Right renal cortex interstitium (tissue), 3 donors: ENCODE measurements around the gene PRMT5. TPM values are rescaled to one million over a fixed set of nuclear protein-coding genes. Genes with fewer than 3 reads are reported as not detected.

Source experiments
- DNase-seq, 3 donors: peaks; one replicate each; pipeline ENCODE4 v3.0.0-alpha.2; 2013; ENCODE audit warnings: low read depth in 3 of 3, low spot score in 2 of 3
- polyA plus RNA-seq, 3 donors: library from polyadenylated mRNA; unstranded; fragments of 120-200 nt; gene quantifications; one replicate each; pipeline ENCODE4 v1.2.1, GENCODE V29; 2013; ENCODE audit not compliant: insufficient read length in 3 of 3

The PRMT5 gene
- polyA plus RNA-seq, 3 donors: 150 to 165 (median 163) TPM

DNA sequence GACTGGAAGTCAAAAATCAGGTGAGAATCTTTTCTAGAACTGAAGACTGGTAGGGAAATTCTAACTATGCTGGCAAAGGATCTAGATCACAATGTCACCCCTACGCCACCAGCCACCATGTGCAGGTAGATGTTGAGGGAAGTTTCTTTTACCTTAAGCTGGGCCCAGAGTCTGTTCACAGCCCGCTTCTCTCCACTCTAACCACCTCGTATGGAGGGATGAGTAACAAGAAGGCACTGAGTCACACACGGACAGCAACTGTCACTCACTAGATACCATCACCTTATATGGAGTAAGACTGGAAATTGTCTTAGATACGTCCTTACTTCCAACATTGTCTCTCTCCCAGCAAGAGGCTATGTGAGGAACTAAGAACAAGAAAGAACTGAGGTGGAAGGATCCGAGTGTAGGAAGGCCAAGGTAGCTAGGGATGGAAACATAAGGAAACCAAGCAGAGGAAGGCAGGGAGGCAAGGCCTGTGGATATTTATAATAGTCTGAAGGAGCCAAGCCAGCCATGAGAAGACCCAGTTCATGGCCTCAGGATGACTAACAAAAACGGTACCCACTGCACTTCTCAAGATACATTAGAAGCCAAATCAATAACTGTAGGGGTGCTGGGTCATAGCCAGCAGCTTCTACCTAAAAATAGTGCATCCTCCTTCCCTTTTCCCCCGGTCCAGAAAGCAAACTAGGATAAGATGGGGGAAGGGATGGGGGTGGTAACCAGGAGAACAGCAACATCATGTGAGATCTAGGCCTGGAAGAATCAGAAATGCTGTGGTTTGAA lies 30.7 kb downstream of the PRMT5 start:
- DNase-seq: no peak

DNA sequence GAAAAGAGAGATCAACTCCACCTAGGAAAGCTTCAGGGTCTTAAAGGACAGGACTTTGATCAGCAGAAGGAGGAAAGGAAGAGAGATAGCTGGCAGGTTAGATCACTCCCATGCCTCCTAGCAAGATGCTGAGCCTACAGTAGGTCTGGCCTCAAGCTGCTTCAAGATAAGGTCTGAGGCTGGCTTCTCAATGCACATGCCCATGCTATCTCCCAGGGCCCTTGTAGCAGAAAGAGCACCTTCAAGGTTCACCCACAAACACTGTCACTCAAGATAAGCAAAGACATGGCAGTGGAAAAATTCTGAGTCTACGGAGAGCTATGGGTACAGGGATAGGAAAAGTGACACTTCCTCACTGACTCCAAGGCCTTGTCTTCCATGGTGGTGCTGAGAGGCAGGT lies 31.8 kb downstream of the PRMT5 start:
- no peak for DNase-seq

DNA sequence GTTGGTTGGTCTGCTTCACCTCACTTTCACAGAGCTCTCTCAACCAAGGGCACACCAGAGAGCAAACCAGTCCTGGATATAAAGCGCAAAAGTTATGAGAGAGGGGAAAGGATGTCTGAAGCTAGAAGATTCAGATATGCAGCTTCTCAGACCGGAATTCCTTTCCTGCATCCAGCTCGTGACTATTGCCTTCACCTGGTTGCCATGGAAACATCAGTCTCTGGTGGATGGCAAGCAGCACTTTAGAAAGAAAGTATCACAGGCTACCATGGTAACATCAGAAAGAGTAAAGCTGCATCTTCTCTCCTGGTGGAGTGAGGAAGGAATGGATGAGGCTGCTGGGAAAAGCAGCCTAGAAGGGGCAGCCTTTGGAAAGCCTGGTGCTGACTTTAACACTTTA lies 32.4 kb downstream of the PRMT5 start:
- no peak for DNase-seq

DNA sequence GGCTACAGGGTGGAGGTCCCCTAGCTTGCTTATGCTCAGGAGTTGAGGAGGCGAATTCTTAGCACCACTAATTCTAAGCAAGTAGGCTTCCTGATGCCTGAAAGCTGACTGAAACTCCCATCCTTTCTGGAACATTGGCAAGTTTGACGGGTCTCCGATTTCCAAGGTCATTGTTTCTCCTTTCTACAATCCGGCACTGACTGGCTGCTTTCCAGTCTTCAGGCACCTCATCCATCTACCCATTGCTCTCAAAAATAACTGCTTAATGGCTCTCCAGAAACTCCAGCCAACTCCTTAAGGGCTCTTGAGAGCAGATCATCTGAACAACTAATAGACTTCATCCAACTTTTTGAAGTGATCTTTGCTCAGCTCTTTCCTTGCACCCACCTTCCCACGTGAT lies 32.8 kb downstream of the PRMT5 start:
- no peak for DNase-seq

DNA sequence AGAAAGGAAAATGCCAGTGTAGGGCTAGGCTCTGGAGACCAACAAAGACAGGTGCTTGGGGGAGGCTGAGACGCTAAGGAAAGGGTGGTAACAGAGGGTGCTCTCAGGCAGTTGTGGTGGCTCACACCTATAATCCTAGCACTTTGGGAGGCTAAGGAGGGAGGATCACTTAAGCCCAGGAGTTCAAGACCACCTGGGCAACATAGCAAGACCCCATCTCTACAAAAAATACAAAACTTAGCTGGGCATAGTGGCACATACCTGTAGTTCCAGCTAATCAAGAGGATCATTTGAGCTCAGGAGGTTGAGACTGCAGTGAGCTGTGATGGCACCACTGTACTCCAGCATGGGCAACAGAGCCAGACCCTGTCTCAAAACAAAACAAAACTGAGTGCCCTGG lies 33.8 kb downstream of the PRMT5 start:
- no peak for DNase-seq

DNA sequence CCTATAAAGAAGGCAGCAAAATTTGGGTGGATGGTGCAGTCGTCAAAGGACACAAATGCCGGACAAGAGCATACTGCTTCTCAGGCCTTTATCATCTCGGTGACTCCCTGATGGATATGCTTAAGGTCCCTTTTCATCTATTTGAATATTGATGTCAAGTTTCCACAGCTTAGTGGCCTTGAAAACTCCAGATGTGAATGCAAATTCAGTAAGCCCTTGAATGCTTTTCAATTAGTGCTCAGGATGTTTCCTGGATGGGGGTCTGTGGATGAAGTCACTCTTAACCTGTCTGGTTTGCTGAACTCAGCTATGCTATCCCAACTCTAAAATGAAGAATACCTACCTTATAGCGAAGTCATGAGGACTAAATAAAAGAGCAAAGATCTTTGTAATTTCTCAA lies 35.5 kb downstream of the PRMT5 start:
- DNase-seq: no peak

DNA sequence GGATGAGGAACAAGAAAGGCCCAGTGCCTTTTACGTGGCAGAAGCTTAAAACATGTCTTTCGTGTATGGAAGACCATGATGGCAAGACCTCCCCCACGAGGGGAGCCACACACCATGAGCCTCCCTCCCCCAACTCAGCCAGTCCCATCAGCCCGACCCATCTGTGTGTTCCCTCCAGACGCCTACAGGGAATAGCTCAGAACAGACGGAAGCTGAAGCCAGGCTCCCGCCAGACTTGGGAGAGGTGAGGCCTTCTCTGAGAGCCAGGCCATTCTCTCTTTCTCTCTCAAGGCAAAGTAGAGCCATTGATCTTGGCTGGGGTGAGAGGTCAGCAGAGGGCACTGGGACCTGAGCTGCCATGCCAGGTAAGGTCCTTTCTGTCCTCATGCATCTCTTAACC lies 36.7 kb downstream of the PRMT5 start:
- no peak for DNase-seq

DNA sequence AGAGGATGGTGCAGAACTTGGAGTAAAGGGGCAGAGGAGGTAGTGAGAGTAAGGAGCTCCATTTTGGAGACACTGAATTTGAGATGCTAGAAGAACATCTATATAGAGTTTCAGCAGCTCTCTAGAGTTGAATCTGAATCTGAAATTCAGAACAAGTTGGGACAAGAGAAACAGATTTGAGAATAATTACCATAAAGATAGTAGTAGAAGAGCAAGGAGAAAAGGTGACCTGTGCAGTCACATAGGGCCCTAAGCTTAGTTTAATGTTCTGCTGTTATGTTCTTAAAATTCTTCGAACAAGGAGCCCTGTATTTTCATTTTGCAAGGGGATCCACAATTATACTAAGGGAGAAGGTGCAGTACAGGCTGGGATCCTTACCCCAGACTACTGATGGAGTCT lies 38.8 kb downstream of the PRMT5 start:
- no peak for DNase-seq

DNA sequence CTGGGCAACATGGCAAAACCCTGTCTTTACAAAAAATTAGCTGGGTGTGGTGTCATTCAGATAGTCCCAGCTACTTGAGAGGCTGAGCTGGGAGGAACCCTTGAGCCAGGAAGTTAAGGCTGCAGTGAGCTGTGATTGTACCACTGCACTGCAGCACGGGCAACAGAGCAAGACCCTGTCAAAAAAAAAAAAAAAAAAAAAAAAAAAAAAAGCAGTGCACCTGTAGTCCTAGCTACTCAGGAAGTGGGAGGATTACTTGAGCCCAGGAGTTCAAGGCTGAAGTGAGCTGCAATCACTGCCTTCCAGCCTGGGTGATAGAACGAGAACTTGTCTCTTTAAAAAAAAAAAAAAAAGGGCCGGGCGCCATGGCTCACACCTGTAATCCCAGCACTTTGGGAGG lies 40.5 kb downstream of the PRMT5 start:
- DNase-seq: no peak

DNA sequence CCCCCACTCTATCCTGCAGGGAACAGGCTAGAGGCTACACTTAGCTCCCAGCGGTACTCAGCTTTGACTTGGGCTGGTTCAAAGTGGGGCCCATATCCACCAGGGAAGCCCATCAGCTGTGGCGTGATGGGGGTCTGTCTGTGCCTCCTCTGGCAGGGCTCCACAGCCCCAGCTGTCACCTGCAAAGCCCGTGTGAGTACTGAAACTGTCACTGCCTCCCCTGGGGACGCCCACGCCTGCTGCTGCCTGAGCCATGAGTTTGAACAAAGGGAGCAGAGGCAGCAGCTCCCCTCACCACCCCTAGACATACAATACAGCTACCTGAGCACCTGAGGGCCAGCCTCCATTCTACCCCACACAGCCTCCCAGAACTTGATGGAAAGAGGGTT lies 41.2 kb downstream of the PRMT5 start:
- no peak for DNase-seq

DNA sequence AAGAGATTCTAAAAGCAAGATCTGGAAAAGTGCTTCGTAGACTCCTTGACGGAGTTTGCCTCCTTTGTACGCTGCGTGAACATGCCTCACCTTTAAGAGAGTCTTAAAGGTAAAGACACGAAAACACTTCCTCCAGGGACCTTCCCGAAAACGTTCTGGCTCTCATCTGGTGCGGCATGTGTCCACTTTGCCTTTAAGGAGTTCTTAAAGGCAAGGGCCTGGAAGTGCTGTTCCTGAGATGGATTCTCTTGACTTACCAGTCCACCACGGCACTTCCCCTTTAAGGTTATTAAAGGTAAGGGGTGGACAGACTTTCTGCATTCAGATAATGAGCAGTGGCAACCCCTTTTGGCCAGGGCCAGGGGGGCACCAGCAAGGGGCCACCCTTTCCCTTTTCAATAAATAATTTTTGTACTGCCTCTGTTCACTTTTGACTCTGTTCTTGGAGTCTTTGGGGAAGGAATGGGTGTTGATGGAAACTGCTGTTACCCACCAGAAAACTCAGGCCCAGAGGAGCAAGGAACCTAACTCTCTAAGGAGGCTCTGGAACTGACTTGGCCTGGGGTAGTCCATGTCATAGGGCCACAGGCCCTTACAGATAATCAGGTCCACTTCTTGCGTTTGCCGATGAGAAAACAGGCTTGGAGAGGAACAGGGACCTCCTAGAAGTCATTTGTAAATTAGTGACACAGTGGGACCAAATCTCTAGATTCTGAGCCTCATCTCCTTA lies 41.8 kb downstream of the PRMT5 start:
- peak in 2 of 3 donors; percentile 74 to 86 for DNase-seq

DNA sequence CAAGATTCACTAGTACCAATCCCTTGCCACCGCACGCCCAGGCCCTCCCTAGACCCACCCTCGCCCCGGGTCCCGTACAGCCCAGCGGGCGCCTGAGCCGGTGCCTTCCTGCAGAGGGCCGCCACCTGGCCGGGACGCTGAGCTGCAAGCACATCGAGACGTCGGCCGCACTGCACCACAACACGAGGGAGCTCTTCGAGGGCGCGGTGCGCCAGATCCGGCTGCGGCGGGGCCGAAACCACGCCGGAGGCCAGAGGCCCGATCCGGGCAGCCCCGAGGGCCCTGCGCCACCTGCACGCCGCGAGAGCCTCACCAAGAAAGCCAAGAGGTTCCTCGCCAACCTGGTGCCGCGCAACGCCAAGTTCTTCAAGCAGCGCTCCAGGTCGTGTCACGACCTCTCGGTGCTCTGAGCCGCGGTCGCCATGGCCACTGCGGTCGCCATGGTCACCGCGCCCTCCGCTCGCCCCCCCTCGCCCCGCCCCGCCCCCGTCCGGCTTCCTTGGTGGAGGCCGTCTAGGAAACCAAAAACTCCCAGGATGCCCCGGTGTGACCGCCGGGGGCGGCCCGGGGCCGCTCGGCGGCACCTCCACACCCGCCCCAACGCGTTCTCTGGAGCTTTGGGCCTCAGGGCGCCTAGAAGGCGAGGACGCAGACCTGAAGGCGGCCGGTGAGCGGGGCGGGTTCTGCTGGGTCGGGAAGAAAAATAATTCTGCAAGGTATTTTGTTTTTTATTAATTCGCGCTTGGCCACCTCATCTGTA lies 42.5 kb downstream of the PRMT5 start:
- peak in 1 of 3 donors; percentile 62 for DNase-seq

DNA sequence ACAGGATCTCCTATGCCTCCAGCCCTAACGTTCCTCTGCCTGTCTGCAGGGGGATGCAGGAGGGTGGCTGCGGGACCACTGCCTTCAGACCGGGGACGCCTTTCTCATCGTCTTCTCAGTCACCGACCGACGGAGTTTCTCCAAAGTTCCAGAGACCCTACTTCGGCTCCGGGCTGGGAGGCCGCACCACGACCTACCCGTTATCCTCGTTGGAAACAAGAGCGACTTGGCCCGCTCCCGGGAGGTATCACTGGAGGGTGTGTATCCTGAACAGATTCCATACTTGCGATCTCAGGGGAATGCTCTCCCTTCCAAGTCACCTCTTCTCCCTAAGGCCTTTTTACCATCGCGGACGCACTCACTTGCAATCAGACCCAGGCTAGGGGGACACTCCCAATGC lies 43.2 kb downstream of the PRMT5 start:
- no peak for DNase-seq

DNA sequence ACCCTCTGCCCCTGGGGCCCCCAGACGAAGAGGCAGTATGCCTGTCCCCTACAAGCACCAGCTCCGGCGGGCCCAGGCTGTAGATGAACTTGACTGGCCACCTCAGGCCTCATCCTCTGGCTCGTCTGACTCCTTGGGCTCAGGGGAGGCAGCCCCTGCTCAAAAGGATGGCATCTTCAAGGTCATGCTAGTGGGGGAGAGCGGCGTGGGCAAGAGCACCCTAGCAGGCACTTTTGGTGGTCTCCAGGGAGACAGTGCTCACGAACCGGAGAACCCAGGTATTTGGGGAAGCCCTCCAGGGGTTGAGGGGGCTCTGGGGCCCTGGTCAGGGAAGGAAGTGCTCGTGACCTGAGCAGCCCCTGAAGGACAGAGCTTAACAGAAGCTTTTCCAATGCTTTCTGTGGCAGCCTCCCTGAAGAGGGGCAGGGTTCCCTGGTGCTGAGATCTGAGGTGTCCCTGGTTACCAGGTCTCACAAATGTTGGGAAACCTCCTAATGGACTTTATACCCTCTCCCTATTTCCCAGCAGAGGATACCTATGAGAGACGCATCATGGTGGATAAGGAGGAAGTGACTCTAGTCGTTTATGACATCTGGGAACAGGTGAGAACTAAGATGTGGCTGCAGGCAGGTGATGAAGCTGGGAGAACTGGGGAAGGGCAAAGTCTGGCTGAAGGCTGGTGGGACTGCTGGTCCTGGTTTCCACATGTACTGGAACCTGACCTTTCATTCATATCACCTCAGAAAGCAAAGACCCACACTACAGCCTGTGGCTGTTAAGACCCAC lies 44.2 kb downstream of the PRMT5 start:
- no peak for DNase-seq

DNA sequence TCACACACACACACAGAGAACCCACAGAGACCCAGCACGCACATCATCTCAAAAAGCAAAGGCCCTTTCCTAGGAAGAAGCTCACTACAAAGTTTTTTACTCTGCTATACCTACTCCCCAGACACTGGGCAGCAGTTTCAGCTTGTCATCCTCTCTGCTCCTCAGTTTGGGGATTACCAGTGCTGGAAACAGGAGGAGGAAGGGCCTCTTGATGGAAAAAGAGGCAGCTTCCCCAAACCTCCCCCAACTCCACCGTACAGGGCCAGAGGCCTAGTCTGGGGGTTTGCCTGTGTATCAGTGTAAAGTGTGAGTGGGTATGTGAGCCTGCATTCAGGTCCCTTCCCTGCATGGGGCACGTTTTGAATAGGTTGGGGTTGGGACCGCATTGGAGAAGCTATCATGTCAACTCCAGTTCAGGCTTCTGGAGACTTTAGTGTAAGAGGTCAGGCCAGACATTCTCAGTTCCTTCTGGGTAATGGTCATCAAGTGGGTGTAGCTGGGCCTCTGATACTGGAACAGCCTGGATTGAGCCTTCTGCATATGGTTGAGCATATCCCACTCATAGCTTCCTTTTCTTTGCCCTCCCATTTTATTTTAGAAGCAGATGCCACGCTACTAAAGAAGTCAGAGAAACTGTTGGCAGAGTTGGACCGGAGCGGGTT lies 45.0 kb downstream of the PRMT5 start:
- no peak for DNase-seq

DNA sequence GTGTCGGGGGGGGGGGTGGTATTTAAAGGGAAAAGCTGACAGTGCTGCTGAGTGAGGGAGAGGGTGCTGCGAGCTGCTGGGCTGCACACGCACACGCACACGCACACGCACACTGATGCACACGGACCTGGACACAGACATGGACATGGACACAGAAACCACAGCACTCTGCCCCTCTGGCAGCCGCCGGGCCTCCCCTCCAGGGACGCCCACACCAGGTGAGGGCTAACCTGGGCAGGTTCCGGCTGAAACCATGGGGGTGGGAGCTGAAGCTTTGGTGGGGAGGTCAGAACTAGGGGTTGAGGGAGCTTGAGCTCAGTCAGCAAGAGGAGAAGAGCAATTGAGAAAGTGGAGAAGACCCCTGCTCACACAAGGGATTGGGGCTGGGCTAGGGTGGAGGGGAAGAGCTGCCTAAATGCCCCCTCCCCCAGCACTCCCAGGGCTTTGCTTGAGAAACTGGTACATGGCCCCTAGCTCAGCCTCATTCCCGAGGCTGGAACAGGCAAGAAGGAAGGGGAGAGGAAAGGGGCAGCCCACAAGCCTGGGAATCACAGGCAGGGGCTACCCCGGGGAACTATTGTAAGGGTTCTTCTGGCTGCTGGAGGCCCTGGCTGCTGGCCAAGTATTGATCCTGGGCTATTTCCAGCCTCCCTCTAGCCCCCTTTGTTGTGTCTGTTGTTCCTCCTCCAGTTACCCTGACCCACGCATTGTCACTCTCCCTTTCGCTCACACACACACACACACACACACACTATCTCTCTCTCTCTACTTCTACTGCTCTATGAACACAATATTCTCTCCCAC lies 45.8 kb downstream of the PRMT5 start, which contains the start of gene REM2:
Gene REM2 (plus strand): TSS at position 50 of the 804 bp plus-strand sequence. CDS start 66 bp downstream, at position 116.
- DNase-seq: no peak

DNA sequence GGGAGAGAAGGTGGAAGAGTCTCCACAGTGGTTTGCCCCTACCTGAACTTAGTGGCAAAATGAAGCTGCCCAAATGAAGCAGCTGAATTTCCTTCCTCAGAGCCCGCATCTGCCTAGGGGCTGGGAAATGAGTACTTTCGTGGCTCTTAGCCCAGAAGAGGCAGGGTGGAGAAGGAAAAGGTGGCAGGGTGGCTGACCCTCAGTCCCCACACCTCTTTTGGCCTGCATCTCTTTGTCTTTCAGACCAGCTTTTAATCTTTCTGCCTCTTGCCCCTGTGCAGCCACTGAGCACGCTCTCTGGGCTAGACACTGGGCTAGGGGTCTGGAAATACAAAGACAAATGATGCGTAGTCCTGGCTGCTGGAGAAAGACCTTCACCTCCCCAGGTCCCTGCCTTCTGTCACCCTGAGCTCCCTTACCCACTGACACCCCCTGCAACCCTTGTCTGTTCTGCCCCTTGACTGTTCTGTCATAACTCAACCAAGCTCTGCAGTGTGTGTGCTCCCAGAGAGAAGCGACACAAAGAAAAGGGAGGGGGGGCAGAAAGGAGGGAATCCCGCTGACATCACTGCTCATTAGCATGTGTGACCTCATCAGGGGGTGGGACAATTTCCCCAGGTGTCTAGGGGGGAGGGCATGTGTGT lies 46.5 kb downstream of the PRMT5 start:
- DNase-seq: peak in 1 of 3 donors; percentile 78

DNA sequence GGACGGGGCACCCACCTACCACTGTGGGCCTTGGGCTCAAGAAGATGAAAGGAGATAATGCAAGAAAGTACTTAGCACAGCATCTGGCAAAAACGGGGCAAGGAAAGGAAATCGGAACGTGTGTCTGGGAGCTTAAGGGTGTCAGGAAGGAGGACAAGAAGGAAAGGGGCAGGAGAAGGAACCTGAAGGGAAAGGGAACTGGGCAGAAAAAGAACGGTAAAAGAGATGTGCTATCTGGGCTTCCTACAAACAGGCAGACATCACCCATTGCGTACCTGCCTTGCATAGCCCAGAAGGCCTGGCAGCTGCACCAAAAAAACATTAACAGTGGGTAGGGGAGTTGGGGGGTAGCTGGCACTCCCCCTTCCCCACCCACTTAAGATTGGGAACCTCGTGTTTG lies 47.1 kb downstream of the PRMT5 start:
- DNase-seq: no peak
